Large intestine (tissue), 3 donors: ENCODE data around the gene ZNF319. TPM values are rescaled to one million over a fixed set of nuclear protein-coding genes. Genes with fewer than 3 reads are reported as not detected.

ENCODE experiments used
- DNase-seq, 2 donors: peaks; one replicate each; pipeline versions ENCODE4 v3.0.0 to v3.0.0-alpha.2; 2013
- H3K27ac ChIP-seq: one replicate; pipeline ENCODE4 v1.5.1; 2013; ENCODE audit warnings: low read length
- H3K27me3 ChIP-seq: 2 replicates; pipeline ENCODE4 v1.6.1; 2013; ENCODE audit warnings: low read length; ENCODE audit not compliant: control insufficient read depth, insufficient read depth
- H3K36me3 ChIP-seq: 2 replicates; pipeline ENCODE4 v1.6.1; 2013; ENCODE audit warnings: low read length; ENCODE audit not compliant: control insufficient read depth, insufficient read depth
- H3K4me1 ChIP-seq: one replicate; pipeline ENCODE4 v1.6.1; 2013; ENCODE audit warnings: low read length; ENCODE audit not compliant: control insufficient read depth, insufficient read depth
- H3K4me3 ChIP-seq: one replicate; pipeline ENCODE4 v1.5.1; 2013; ENCODE audit warnings: low read length
- H3K9me3 ChIP-seq: one replicate; pipeline ENCODE4 v1.6.1; 2013; ENCODE audit warnings: mild to moderate bottlenecking, low read depth, low read length, moderate library complexity; ENCODE audit not compliant: control insufficient read depth
- WGBS: methylation state at CpG from one replicate; pipeline ENCODE4 v1.1.5; 2013; ENCODE audit warnings: low lambda C conversion rate; ENCODE audit not compliant: insufficient coverage; 5-methylcytosine and 5-hydroxymethylcytosine counted together
- polyA plus RNA-seq: library from polyadenylated mRNA; unstranded; fragments of 120-200 nt; gene quantifications from one replicate; pipeline ENCODE4 v1.2.1, GENCODE V29; 2013

ZNF319 gene
- polyA plus RNA-seq, 1 donor, result 5.8 TPM

- Histone ChIP-seq H3K4me1 (peaks cover 9% of the 10 kb centered on the region), H3K36me3 (peaks cover 59% of the 10 kb centered on the region), H3K4me3 (no peak overlapping the region), H3K9me3 (no peaks in the 10 kb centered on the region), H3K27me3 (no peaks in the 10 kb centered on the region), H3K27ac (no peak overlapping the region)
- WGBS, result no CpG with 5 or more reads among the region's 16 CpGs
- DNase-seq, result no peak
These were observed 37.0 kb upstream of the ZNF319 start for GRCh38 chr16:58037365-58038057.

- no peak overlapping the region for H3K4me3 ChIP-seq
- peaks cover 9% of the 10 kb centered on the region for H3K4me1 ChIP-seq
- no peaks in the 10 kb centered on the region for H3K9me3 ChIP-seq
- H3K27me3 ChIP-seq, result no peaks in the 10 kb centered on the region
- no CpG with 5 or more reads among the region's 6 CpGs for WGBS
- DNase-seq, result no peak
- H3K36me3 ChIP-seq, result peaks cover 53% of the 10 kb centered on the region
- no peak overlapping the region for H3K27ac ChIP-seq
These were observed 36.5 kb upstream of the ZNF319 start for GRCh38 chr16:58036943-58037342.

- no peak for DNase-seq
- H3K4me1 ChIP-seq, result peaks cover 9% of the 10 kb centered on the region
- WGBS, result no CpG with 5 or more reads among the region's 14 CpGs
These were observed 35.1 kb upstream of the ZNF319 start for GRCh38 chr16:58035356-58036170.

GRCh38 chr16:58034774-58035173, 34.3 kb upstream of the ZNF319 start:
- Histone ChIP-seq H3K9me3 (no peaks in the 10 kb centered on the region), H3K27ac (no peak overlapping the region), H3K4me3 (no peak overlapping the region), H3K27me3 (no peaks in the 10 kb centered on the region), H3K36me3 (peaks cover 40% of the 10 kb centered on the region), H3K4me1 (peaks cover 9% of the 10 kb centered on the region)
- no peak for DNase-seq
- WGBS, result no CpG with 5 or more reads among the region's 11 CpGs

More at GRCh38 chr16:58035356-58036170, 35.1 kb upstream of the ZNF319 start:
- Histone ChIP-seq H3K4me3 (no peak overlapping the region), H3K27ac (no peak overlapping the region), H3K9me3 (no peaks in the 10 kb centered on the region), H3K36me3 (peaks cover 40% of the 10 kb centered on the region), H3K27me3 (no peaks in the 10 kb centered on the region)

- DNase-seq, result no peak
- no CpG with 5 or more reads among the region's 14 CpGs for WGBS
- Histone ChIP-seq H3K27me3 (no peaks in the 10 kb centered on the region), H3K4me1 (peaks cover 12% of the 10 kb centered on the region), H3K4me3 (no peak overlapping the region), H3K36me3 (peaks cover 36% of the 10 kb centered on the region), H3K9me3 (no peaks in the 10 kb centered on the region), H3K27ac (no peak overlapping the region)
These were observed 33.7 kb upstream of the ZNF319 start for GRCh38 chr16:58034128-58034685.

GRCh38 chr16:58032710-58033293, 32.3 kb upstream of the ZNF319 start:
- peaks cover 26% of the 10 kb centered on the region for H3K4me1 ChIP-seq
- no peak overlapping the region for H3K4me3 ChIP-seq
- no peaks in the 10 kb centered on the region for H3K27me3 ChIP-seq
- DNase-seq, result no peak
- H3K9me3 ChIP-seq, result no peaks in the 10 kb centered on the region
- no peak overlapping the region for H3K27ac ChIP-seq
- WGBS, result no CpG with 5 or more reads among the region's 15 CpGs
- H3K36me3 ChIP-seq, result peaks cover 27% of the 10 kb centered on the region

GRCh38 chr16:58031016-58031800, 30.7 kb upstream of the ZNF319 start:
- no peak overlapping the region for H3K4me3 ChIP-seq
- WGBS, result no CpG with 5 or more reads among the region's 14 CpGs
- peaks cover 27% of the 10 kb centered on the region for H3K4me1 ChIP-seq
- no peak for DNase-seq
- H3K27me3 ChIP-seq, result no peaks in the 10 kb centered on the region
- H3K9me3 ChIP-seq, result no peaks in the 10 kb centered on the region
- H3K36me3 ChIP-seq, result peaks cover 18% of the 10 kb centered on the region
- no peak overlapping the region for H3K27ac ChIP-seq

- peaks cover 13% of the 10 kb centered on the region for H3K36me3 ChIP-seq
- no peaks in the 10 kb centered on the region for H3K9me3 ChIP-seq
- DNase-seq, result no peak
These were observed 29.8 kb upstream of the ZNF319 start for GRCh38 chr16:58030136-58030840.

GRCh38 chr16:58029410-58029809, 28.9 kb upstream of the ZNF319 start:
- peaks cover 23% of the 10 kb centered on the region for H3K4me1 ChIP-seq
- H3K9me3 ChIP-seq, result no peaks in the 10 kb centered on the region
- no peaks in the 10 kb centered on the region for H3K27me3 ChIP-seq
- no peak overlapping the region for H3K27ac ChIP-seq
- DNase-seq, result no peak
- H3K36me3 ChIP-seq, result peaks cover 13% of the 10 kb centered on the region
- H3K4me3 ChIP-seq, result no peak overlapping the region
- no CpG with 5 or more reads among the region's 2 CpGs for WGBS

More at GRCh38 chr16:58030136-58030840, 29.8 kb upstream of the ZNF319 start:
- peaks cover 27% of the 10 kb centered on the region for H3K4me1 ChIP-seq
- no CpG with 5 or more reads among the region's 11 CpGs for WGBS
- H3K4me3 ChIP-seq, result no peak overlapping the region
- H3K27me3 ChIP-seq, result no peaks in the 10 kb centered on the region
- H3K27ac ChIP-seq, result no peak overlapping the region
